ENCODE data around the gene TPD52L1.

The TPD52L1 gene

GRCh38 chr6:125250511-125250910, 96.9 kb downstream of the TPD52L1 start:
- H3K36me3 ChIP-seq (ENCODE audit: control insufficient read depth, insufficient read depth, low read length): no peaks in the 10 kb centered on the region
- no peak overlapping the region for H3K4me3 ChIP-seq (replicated peaks; ENCODE audit: low read depth, low read length)
- H3K27me3 ChIP-seq (replicated peaks; ENCODE audit: control insufficient read depth, insufficient read depth, low read length): no peaks in the 10 kb centered on the region; the same call in 1 of the 2 replicates
- TF ChIP-seq, protein P1, sequence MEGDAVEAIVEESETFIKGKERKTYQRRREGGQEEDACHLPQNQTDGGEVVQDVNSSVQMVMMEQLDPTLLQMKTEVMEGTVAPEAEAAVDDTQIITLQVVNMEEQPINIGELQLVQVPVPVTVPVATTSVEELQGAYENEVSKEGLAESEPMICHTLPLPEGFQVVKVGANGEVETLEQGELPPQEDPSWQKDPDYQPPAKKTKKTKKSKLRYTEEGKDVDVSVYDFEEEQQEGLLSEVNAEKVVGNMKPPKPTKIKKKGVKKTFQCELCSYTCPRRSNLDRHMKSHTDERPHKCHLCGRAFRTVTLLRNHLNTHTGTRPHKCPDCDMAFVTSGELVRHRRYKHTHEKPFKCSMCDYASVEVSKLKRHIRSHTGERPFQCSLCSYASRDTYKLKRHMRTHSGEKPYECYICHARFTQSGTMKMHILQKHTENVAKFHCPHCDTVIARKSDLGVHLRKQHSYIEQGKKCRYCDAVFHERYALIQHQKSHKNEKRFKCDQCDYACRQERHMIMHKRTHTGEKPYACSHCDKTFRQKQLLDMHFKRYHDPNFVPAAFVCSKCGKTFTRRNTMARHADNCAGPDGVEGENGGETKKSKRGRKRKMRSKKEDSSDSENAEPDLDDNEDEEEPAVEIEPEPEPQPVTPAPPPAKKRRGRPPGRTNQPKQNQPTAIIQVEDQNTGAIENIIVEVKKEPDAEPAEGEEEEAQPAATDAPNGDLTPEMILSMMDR (IDR thresholded peaks at IDR 0.05; ENCODE audit: insufficient read depth, low read length, poor library complexity, severe bottlenecking): no peak
- DNase-seq (ENCODE audit: extremely low read depth, insufficient read length): no peak

- no peaks in the 10 kb centered on the region; the same call in 1 of the 2 replicates for H3K27me3 ChIP-seq (replicated peaks; ENCODE audit: control insufficient read depth, insufficient read depth, low read length)
- TF ChIP-seq, protein P1 (IDR thresholded peaks at IDR 0.05; ENCODE audit: insufficient read depth, low read length, poor library complexity, severe bottlenecking): no peak
- no peak for DNase-seq (ENCODE audit: extremely low read depth, insufficient read length)
- H3K4me3 ChIP-seq (replicated peaks; ENCODE audit: low read depth, low read length): no peak overlapping the region
- no peaks in the 10 kb centered on the region for H3K36me3 ChIP-seq (ENCODE audit: control insufficient read depth, insufficient read depth, low read length)
Measured at GRCh38 chr6:125251516-125252220, 98.1 kb downstream of the TPD52L1 start.

DNA sequence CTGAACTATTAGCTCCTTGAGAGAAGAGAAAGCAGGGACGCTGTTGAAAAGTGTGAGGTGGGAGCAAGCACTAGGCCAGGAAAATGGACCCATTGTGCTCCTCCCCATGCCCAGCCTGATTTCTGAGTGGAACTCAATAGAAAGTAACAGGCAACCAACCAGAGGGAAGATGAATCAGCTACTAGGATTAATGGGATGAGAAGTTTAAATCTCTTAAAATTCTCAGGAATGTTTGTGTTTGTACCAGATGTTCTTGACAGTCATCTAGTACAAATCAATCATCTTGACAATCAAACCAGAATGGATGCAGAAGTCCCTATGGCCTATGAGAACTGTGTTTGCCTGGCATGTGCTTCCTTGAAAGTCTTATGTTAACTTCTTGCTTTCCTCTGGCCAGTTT, 99.3 kb downstream of the TPD52L1 start:
- Histone ChIP-seq H3K36me3 (ENCODE audit: control insufficient read depth, insufficient read depth, low read length) (no peaks in the 10 kb centered on the region), H3K27me3 (replicated peaks; ENCODE audit: control insufficient read depth, insufficient read depth, low read length) (no peaks in the 10 kb centered on the region; the same call in 1 of the 2 replicates), H3K4me3 (replicated peaks; ENCODE audit: low read depth, low read length) (no peak overlapping the region)
- TF ChIP-seq, protein P1 (IDR thresholded peaks at IDR 0.05; ENCODE audit: insufficient read depth, low read length, poor library complexity, severe bottlenecking): no peak
- no peak for DNase-seq (ENCODE audit: extremely low read depth, insufficient read length)

GRCh38 chr6:125253881-125254280, 100.3 kb downstream of the TPD52L1 start:
- DNase-seq (ENCODE audit: extremely low read depth, insufficient read length): no peak
- Histone ChIP-seq H3K36me3 (ENCODE audit: control insufficient read depth, insufficient read depth, low read length) (no peaks in the 10 kb centered on the region), H3K4me3 (replicated peaks; ENCODE audit: low read depth, low read length) (no peak overlapping the region), H3K27me3 (replicated peaks; ENCODE audit: control insufficient read depth, insufficient read depth, low read length) (no peaks in the 10 kb centered on the region; the same call in 1 of the 2 replicates)
- TF ChIP-seq, protein P1 (IDR thresholded peaks at IDR 0.05; ENCODE audit: insufficient read depth, low read length, poor library complexity, severe bottlenecking): no peak

DNA sequence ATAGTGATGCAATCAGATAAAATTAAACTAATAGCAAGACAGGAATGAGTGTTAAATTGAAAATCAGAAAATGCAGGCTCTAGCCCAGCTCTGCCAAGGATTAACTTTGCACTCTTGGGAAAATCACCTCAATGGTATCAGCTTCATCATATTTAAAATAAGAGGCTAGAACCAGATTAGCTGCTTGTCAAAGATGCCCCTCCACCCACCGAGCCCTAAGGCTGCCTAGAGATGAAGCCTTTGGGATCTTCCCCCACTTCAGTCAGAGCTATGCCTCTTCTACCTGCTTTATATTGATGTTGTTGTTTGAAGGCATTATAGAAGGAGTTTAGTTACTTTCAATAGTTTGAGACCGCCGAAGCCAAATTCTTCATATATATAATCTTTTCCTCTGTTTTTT, 100.7 kb downstream of the TPD52L1 start:
- Histone ChIP-seq H3K36me3 (ENCODE audit: control insufficient read depth, insufficient read depth, low read length) (no peaks in the 10 kb centered on the region), H3K27me3 (replicated peaks; ENCODE audit: control insufficient read depth, insufficient read depth, low read length) (no peaks in the 10 kb centered on the region; the same call in 1 of the 2 replicates), H3K4me3 (replicated peaks; ENCODE audit: low read depth, low read length) (no peak overlapping the region)
- TF ChIP-seq, protein P1 (IDR thresholded peaks at IDR 0.05; ENCODE audit: insufficient read depth, low read length, poor library complexity, severe bottlenecking): no peak
- no peak for DNase-seq (ENCODE audit: extremely low read depth, insufficient read length)

Measured in GM06990 (cell line).